ENCODE measurements around the gene ZNF41. TPM values are rescaled to one million over a fixed set of nuclear protein-coding genes. Genes with fewer than 3 reads are reported as not detected.

ZNF41 gene
- total RNA-seq, 1 experiment from 2014 or later = 2.5 TPM

- H4K20me1 ChIP-seq (ENCODE audit: control insufficient read depth, insufficient read depth, insufficient read length) = no peaks in the 10 kb centered on the region
- H3T11ph ChIP-seq (ENCODE audit: low read length) = no peak overlapping the region
- no peak overlapping the region for H2BK20ac ChIP-seq (ENCODE audit: low read depth, low read length, poor library complexity, severe bottlenecking)
- H3K9ac ChIP-seq (ENCODE audit: extremely low read depth, insufficient read length, low read length) = no peak overlapping the region
- H2AFZ ChIP-seq (ENCODE audit: low read length) = no peak overlapping the region
- H3K79me2 ChIP-seq (ENCODE audit: insufficient read depth, low read length) = no peaks in the 10 kb centered on the region
- no peak overlapping the region for H2BK15ac ChIP-seq (ENCODE audit: low read depth, low read length)
- no peak overlapping the region for H3K27ac ChIP-seq (ENCODE audit: insufficient read length, low read depth, low read length)
- H3K79me1 ChIP-seq (ENCODE audit: insufficient read depth, low read depth, low read length, poor library complexity, severe bottlenecking) = no peaks in the 10 kb centered on the region
- H2AK5ac ChIP-seq (ENCODE audit: insufficient read length, low read length) = no peak overlapping the region
- no peak for DNase-seq
- H4K8ac ChIP-seq (replicated peaks; ENCODE audit: insufficient read length, low read depth, low read length) = no peak overlapping the region
- H3K27me3 ChIP-seq (ENCODE audit: insufficient read depth, low read length) = no peaks in the 10 kb centered on the region
- WGBS (ENCODE audit: extremely low coverage, insufficient read length, low lambda C conversion rate) = no CpG with 5 or more reads among the region's 6 CpGs
- H3K36me3 Mint-ChIP-seq (ENCODE audit: insufficient read depth in 1 of 3, low read depth in 3 of 3) = peaks cover 57 to 61% (median 58%) of the 10 kb centered on the region in 3 experiments
- H3K14ac ChIP-seq (ENCODE audit: insufficient read depth, low read length) = no peak overlapping the region
- no peak overlapping the region for H4K5ac ChIP-seq (ENCODE audit: insufficient read length, low read depth, low read length)
- no peaks in the 10 kb centered on the region for H3K23me2 ChIP-seq (ENCODE audit: insufficient read length, low read depth, low read length, poor library complexity, severe bottlenecking)
- H3K27me3 Mint-ChIP-seq (ENCODE audit: low read depth) = no peaks in the 10 kb centered on the region
- no peak overlapping the region for H4K91ac ChIP-seq (ENCODE audit: insufficient read length, low read depth, low read length)
- no peak overlapping the region for H3K4ac ChIP-seq (ENCODE audit: low read depth, low read length)
- H3K4me1 ChIP-seq (ENCODE audit: insufficient read depth, low read length) = no peaks in the 10 kb centered on the region
- no peak overlapping the region for H3K4me2 ChIP-seq (ENCODE audit: insufficient read depth, insufficient read length, low read length)
- no peak overlapping the region for H3K18ac ChIP-seq (ENCODE audit: insufficient read length, low read depth, low read length)
- no peak overlapping the region for H2BK5ac ChIP-seq (ENCODE audit: insufficient read length, low read length)
- no peak overlapping the region for H3K4me3 Mint-ChIP-seq
- no peaks in the 10 kb centered on the region for H3K4me1 Mint-ChIP-seq
- H3K9me3 Mint-ChIP-seq = peaks cover 86 to 91% of the 10 kb centered on the region in 2 experiments
- H3K56ac ChIP-seq (ENCODE audit: insufficient read length, low read depth, low read length) = no peak overlapping the region
- H2BK12ac ChIP-seq (ENCODE audit: insufficient read length, low read depth, low read length) = no peak overlapping the region
- H2BK120ac ChIP-seq (ENCODE audit: low read depth, low read length, poor library complexity, severe bottlenecking) = no peak overlapping the region
- peaks cover 73% of the 10 kb centered on the region for H3K9me3 ChIP-seq (ENCODE audit: control insufficient read depth, low read depth, low read length)
- TF ChIP-seq CTCF (conservative IDR thresholded peaks at IDR 0.05) = no peak
- H3K27ac Mint-ChIP-seq = no peak overlapping the region
- no peak overlapping the region for H3K23ac ChIP-seq (ENCODE audit: insufficient read length, low read depth, low read length)
These were observed 34.7 kb downstream of the ZNF41 start for GRCh38 chrX:47448165-47448806.
